SH-SY5Y (cell line): ENCODE measurements around the gene ENKD1.

Source experiments
- GATA2 ChIP-seq: IDR thresholded peaks from 2 replicates; pipeline ENCODE4 v1.6.1; 2011; ENCODE audit warnings: mild to moderate bottlenecking, low read depth, low read length
- GATA3 ChIP-seq: IDR thresholded peaks from 2 replicates; pipeline ENCODE4 v1.6.1; 2011; ENCODE audit warnings: low read depth, mild to moderate bottlenecking, low read length, moderate library complexity

- no peak for TF ChIP-seq GATA3
- no peak for TF ChIP-seq GATA2
Measured at GRCh38 chr16:67613808-67614207, 52.7 kb downstream of the ENKD1 start.
